ENCODE data around the gene SGCA. TPM values are rescaled to one million over a fixed set of nuclear protein-coding genes. Genes with fewer than 3 reads are reported as not detected.
A peak's percentile ranks its signal among the peaks of the same experiment; 100 is the strongest.

Gene SGCA
- total and polyA plus RNA-seq, 9 of the 15 experiments (the other 6 are each of a cell fraction or from before 2014, with no cell fraction given): not detected

DNA sequence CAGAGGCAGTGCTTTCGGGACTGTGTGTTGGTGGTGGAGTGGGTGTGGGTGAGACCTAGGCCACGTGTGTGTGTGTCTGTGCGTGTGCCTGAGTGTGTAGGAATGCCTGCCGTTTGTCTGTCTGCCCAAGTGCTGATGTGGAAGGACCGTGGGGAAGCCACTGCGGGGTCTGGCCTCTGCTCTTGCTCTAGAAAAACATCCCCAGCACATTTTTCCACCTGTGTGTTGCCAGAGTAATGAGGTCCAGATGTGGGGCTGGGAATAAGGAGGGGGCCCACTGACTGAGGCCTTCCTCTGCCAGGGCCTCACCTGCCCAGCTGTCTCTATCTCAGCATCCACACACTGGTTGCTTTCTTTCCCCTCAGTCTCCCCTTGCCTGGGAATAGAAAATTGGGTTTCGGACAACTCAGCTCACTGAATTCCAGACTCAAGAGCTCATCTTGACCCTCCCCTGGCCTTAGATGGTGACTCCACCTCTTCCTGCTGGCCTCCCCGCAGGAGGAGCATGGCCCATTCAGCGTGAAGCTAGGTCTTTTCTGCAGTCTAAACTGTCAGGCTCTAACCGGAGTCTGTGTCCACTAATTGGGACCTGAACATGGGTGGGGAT, 7.6 kb downstream of the SGCA start:
- Histone ChIP-seq H3K9me3 (replicated peaks; ENCODE audit: control insufficient read depth, insufficient read depth, low read depth, low read length) (no peaks in the 10 kb centered on the region), H3K4me1 (replicated peaks in 1 of 2; ENCODE audit: control insufficient read depth in 2 of 2, insufficient read depth in 2 of 2, low read length in 2 of 2) (peaks cover 5 to 20% of the 10 kb centered on the region in 2 experiments; a peak in 3 of 5 replicates), H3K27ac (ENCODE audit: extremely low read depth, low read depth, low read length) (no peak overlapping the region), H3K27me3 (ENCODE audit: control insufficient read depth in 2 of 2, insufficient read depth in 2 of 2, low read length in 2 of 2) (peaks cover 2 to 13% of the 10 kb centered on the region in 2 experiments; a peak in 2 of 5 replicates), H3K9me1 (ENCODE audit: control insufficient read depth, insufficient read depth, low read length) (no peaks in the 10 kb centered on the region), H2AFZ (ENCODE audit: low read depth, low read length) (no peak overlapping the region), H3K4me2 (ENCODE audit: insufficient read depth, low read length) (no peak overlapping the region), H4K20me1 (replicated peaks; ENCODE audit: control insufficient read depth, insufficient read depth, low read length) (peaks cover 13% of the 10 kb centered on the region), H3K4me3 (no peak overlapping the region), H3K9ac (ENCODE audit: insufficient read depth in 1 of 2, low read depth in 2 of 2, low read length in 2 of 2) (0 out of 4 replicates have a peak overlapping the region, but pooled peaks of 1 of the 2 experiments have one; percentile 54), H3K79me2 (ENCODE audit: control insufficient read depth, insufficient read depth, low read length) (no peaks in the 10 kb centered on the region), H3K36me3 (ENCODE audit: control insufficient read depth, insufficient read depth, low read length) (no peaks in the 10 kb centered on the region)
- in situ Hi-C loops (cut with MboI): no loop called here
- intact Hi-C loops (cut with micrococcal nuclease): no loop called here
- FAIRE-seq (no peak), DNase-seq (ENCODE audit: extremely low read depth in 1 of 4, low spot score in 3 of 4) (no peak), ATAC-seq (no peak)
- 24% methylated on average over 10 of the region's 10 CpGs for WGBS (ENCODE audit: insufficient coverage, low coverage, missing lambda C conversion rate)
- ChIA-PET POLR2A (no interaction called here), CTCF (ENCODE audit: low intra/inter-chr PET ratio) (interaction anchor here (0.6 kb wide), 1 partner anchor 325 kb away, joined by 3 read pairs; no protein-coding TSS in a partner anchor)
- no TSS peak for BruUV-seq (replicated peaks)
- TF ChIP-seq, protein P1, sequence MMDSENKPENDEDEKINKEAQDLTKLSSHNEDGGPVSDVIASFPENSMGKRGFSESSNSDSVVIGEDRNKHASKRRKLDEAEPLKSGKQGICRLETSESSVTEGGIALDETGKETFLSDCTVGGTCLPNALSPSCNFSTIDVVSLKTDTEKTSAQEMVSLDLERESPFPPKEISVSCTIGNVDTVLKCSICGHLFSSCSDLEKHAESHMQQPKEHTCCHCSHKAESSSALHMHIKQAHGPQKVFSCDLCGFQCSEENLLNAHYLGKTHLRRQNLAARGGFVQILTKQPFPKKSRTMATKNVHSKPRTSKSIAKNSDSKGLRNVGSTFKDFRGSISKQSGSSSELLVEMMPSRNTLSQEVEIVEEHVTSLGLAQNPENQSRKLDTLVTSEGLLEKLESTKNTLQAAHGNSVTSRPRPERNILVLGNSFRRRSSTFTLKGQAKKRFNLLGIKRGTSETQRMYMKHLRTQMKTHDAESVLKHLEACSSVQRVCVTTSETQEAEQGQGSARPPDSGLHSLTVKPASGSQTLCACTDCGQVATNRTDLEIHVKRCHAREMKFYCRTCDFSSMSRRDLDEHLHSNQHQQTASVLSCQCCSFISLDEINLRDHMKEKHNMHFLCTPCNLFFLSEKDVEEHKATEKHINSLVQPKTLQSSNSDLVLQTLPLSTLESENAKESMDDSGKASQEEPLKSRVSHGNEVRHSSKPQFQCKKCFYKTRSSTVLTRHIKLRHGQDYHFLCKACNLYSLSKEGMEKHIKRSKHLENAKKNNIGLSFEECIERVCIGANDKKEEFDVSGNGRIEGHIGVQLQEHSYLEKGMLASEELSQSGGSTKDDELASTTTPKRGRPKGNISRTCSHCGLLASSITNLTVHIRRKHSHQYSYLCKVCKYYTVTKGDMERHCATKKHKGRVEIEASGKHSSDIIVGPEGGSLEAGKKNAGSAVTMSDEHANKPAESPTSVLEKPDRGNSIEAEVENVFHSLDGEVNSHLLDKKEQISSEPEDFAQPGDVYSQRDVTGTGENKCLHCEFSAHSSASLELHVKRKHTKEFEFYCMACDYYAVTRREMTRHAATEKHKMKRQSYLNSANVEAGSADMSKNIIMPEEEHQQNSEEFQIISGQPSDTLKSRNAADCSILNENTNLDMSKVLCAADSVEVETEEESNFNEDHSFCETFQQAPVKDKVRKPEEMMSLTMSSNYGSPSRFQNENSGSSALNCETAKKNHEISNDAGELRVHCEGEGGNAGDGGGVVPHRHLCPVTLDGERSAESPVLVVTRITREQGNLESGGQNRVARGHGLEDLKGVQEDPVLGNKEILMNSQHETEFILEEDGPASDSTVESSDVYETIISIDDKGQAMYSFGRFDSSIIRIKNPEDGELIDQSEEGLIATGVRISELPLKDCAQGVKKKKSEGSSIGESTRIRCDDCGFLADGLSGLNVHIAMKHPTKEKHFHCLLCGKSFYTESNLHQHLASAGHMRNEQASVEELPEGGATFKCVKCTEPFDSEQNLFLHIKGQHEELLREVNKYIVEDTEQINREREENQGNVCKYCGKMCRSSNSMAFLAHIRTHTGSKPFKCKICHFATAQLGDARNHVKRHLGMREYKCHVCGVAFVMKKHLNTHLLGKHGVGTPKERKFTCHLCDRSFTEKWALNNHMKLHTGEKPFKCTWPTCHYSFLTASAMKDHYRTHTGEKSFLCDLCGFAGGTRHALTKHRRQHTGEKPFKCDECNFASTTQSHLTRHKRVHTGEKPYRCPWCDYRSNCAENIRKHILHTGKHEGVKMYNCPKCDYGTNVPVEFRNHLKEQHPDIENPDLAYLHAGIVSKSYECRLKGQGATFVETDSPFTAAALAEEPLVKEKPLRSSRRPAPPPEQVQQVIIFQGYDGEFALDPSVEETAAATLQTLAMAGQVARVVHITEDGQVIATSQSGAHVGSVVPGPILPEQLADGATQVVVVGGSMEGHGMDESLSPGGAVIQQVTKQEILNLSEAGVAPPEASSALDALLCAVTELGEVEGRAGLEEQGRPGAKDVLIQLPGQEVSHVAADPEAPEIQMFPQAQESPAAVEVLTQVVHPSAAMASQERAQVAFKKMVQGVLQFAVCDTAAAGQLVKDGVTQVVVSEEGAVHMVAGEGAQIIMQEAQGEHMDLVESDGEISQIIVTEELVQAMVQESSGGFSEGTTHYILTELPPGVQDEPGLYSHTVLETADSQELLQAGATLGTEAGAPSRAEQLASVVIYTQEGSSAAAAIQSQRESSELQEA (IDR thresholded peaks at IDR 0.05; ENCODE audit: low read depth): no peak
- TF ChIP-seq ZFPM2 (CRISPR knock-in tag; IDR thresholded peaks at IDR 0.05): no peak
- TF ChIP-seq SNRNP70 (optimal IDR thresholded peaks at IDR 0.05; ENCODE audit: low read depth, low read length): no peak
- TF ChIP-seq, protein P2, sequence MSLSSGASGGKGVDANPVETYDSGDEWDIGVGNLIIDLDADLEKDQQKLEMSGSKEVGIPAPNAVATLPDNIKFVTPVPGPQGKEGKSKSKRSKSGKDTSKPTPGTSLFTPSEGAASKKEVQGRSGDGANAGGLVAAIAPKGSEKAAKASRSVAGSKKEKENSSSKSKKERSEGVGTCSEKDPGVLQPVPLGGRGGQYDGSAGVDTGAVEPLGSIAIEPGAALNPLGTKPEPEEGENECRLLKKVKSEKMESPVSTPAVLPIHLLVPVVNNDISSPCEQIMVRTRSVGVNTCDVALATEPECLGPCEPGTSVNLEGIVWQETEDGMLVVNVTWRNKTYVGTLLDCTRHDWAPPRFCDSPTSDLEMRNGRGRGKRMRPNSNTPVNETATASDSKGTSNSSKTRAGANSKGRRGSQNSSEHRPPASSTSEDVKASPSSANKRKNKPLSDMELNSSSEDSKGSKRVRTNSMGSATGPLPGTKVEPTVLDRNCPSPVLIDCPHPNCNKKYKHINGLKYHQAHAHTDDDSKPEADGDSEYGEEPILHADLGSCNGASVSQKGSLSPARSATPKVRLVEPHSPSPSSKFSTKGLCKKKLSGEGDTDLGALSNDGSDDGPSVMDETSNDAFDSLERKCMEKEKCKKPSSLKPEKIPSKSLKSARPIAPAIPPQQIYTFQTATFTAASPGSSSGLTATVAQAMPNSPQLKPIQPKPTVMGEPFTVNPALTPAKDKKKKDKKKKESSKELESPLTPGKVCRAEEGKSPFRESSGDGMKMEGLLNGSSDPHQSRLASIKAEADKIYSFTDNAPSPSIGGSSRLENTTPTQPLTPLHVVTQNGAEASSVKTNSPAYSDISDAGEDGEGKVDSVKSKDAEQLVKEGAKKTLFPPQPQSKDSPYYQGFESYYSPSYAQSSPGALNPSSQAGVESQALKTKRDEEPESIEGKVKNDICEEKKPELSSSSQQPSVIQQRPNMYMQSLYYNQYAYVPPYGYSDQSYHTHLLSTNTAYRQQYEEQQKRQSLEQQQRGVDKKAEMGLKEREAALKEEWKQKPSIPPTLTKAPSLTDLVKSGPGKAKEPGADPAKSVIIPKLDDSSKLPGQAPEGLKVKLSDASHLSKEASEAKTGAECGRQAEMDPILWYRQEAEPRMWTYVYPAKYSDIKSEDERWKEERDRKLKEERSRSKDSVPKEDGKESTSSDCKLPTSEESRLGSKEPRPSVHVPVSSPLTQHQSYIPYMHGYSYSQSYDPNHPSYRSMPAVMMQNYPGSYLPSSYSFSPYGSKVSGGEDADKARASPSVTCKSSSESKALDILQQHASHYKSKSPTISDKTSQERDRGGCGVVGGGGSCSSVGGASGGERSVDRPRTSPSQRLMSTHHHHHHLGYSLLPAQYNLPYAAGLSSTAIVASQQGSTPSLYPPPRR (CRISPR knock-in tag; IDR thresholded peaks at IDR 0.05; ENCODE audit: borderline replicate concordance): no peak
- no peak for TF ChIP-seq BACH1 (tag; IDR thresholded peaks at IDR 0.05)
- TF ChIP-seq TFAM (CRISPR knock-in tag; conservative IDR thresholded peaks at IDR 0.05): no peak
- TF ChIP-seq FOXA1 (IDR thresholded peaks at IDR 0.05; ENCODE audit: borderline replicate concordance): no peak
- no peak for TF ChIP-seq BDP1 (IDR thresholded peaks at IDR 0.05; ENCODE audit: insufficient read depth, insufficient read length)
- no peak for TF ChIP-seq RBM14 (IDR thresholded peaks at IDR 0.05; ENCODE audit: borderline replicate concordance, insufficient read depth, low read depth, low read length)
- no peak for TF ChIP-seq KHSRP (IDR thresholded peaks at IDR 0.05)
